H1 (cell line): ENCODE results near the gene CEP128.

Experiments
- ASH2L ChIP-seq: fragments of 200-600, 300-600 bp; sonication (generic); IDR thresholded peaks from one replicate; pipeline ENCODE4 v1.7.1; 2017; ENCODE audit warnings: low read length
- EP300 ChIP-seq, 2 experiments: IDR thresholded peaks; 1 replicate in 1 of 2; 2 replicates in 1 of 2; pipeline ENCODE4 v1.6.1; 2011 to 2012; ENCODE audit warnings: low read depth in 2 of 2, low read length in 2 of 2, mild to moderate bottlenecking in 2 of 2, borderline replicate concordance in 1 of 2, inconsistent platforms in 1 of 2, moderate library complexity in 1 of 2
- EZH2 ChIP-seq: fragments of 200-600 bp; sonication (generic); IDR thresholded peaks from 2 replicates; pipeline ENCODE4 v1.7.1; 2012; ENCODE audit warnings: low read depth, mild to moderate bottlenecking, moderate library complexity, low read length, inconsistent platforms; ENCODE audit not compliant: severe bottlenecking
- FOSL1 ChIP-seq: IDR thresholded peaks from 2 replicates; pipeline ENCODE4 v1.6.1; 2011; ENCODE audit warnings: mild to moderate bottlenecking, low read depth, low read length, moderate library complexity; ENCODE audit not compliant: insufficient read depth
- JUND ChIP-seq: IDR thresholded peaks from 2 replicates; pipeline ENCODE4 v1.6.1; 2011; ENCODE audit warnings: mild to moderate bottlenecking, improper control_type of control experiment, low read length
- MAX ChIP-seq: IDR thresholded peaks from 2 replicates; pipeline ENCODE4 v1.6.1; 2012; ENCODE audit warnings: inconsistent platforms
- POLR2A ChIP-seq, 2 experiments: IDR thresholded peaks; 1 replicate in 1 of 2; 2 replicates in 1 of 2; pipeline ENCODE4 v1.6.1; 2011; ENCODE audit warnings: low read depth in 2 of 2, low read length in 2 of 2, mild to moderate bottlenecking in 2 of 2; ENCODE audit errors: control extremely low read depth in 1 of 2
- POLR2AphosphoS5 ChIP-seq: IDR thresholded peaks from 2 replicates; pipeline ENCODE4 v1.6.1; 2011; ENCODE audit warnings: low read depth, low read length
- RAD21 ChIP-seq, 2 experiments: IDR thresholded peaks in 1 of 2; conservative IDR thresholded peaks in 1 of 2; 2 replicates each; pipeline ENCODE4 v1.6.1; 2011; ENCODE audit warnings: low read depth in 2 of 2, low read length in 2 of 2, improper control_type of control experiment in 1 of 2, inconsistent platforms in 1 of 2, mild to moderate bottlenecking in 1 of 2, moderate library complexity in 1 of 2
- SRF ChIP-seq: IDR thresholded peaks from 2 replicates; pipeline ENCODE4 v1.6.1; 2011; ENCODE audit warnings: mild to moderate bottlenecking, low read depth, low read length, moderate library complexity
- TBP ChIP-seq: IDR thresholded peaks from 2 replicates; pipeline ENCODE4 v1.6.1; 2011; ENCODE audit warnings: low read depth, low read length, improper control_type of control experiment
- YY1 ChIP-seq: IDR thresholded peaks from 2 replicates; pipeline ENCODE4 v1.6.1; 2011; ENCODE audit warnings: low read depth, mild to moderate bottlenecking, low read length
- TF ChIP-seq, protein P1 (sequence below), 3 experiments: IDR thresholded peaks; 1 replicate in 2 of 3; 2 replicates in 1 of 3; pipeline versions ENCODE4 v1.5.1 to v1.6.1; 2011; ENCODE audit warnings: low read length in 3 of 3, mild to moderate bottlenecking in 3 of 3, inconsistent platforms in 2 of 3, low read depth in 1 of 3, moderate library complexity in 1 of 3; ENCODE audit not compliant: insufficient read depth in 1 of 3; ENCODE audit errors: control extremely low read depth in 1 of 3
- TF ChIP-seq, protein P2 (sequence below): IDR thresholded peaks from 2 replicates; pipeline ENCODE4 v1.6.1; 2011; ENCODE audit warnings: low read length, improper control_type of control experiment

DNA sequence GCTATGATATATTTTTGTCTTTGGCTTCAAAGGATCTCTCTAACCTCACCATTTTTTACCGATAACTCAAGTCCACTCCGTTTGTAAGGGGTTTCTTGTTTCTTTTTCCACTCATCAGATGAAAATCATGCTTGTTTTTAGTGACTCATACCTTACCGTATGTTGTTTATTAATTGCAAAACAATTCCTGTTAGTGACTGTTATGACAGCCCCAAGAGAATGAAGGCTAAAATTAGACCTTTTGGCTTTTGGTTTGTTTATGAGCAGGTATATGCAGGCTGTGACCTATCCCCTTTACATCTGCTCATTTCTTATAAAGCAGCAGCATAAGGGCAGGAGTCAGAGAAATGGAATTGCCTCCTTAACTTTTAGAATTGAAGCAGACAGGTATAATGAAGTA lies 319.8 kb downstream of the CEP128 start:
- TF ChIP-seq, protein P1, sequence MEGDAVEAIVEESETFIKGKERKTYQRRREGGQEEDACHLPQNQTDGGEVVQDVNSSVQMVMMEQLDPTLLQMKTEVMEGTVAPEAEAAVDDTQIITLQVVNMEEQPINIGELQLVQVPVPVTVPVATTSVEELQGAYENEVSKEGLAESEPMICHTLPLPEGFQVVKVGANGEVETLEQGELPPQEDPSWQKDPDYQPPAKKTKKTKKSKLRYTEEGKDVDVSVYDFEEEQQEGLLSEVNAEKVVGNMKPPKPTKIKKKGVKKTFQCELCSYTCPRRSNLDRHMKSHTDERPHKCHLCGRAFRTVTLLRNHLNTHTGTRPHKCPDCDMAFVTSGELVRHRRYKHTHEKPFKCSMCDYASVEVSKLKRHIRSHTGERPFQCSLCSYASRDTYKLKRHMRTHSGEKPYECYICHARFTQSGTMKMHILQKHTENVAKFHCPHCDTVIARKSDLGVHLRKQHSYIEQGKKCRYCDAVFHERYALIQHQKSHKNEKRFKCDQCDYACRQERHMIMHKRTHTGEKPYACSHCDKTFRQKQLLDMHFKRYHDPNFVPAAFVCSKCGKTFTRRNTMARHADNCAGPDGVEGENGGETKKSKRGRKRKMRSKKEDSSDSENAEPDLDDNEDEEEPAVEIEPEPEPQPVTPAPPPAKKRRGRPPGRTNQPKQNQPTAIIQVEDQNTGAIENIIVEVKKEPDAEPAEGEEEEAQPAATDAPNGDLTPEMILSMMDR (IDR thresholded peaks at IDR 0.05; ENCODE audit: control extremely low read depth in 1 of 3, insufficient read depth in 1 of 3, low read depth in 1 of 3, low read length in 3 of 3): no peak
- TF ChIP-seq JUND (no peak), EZH2 (no peak), FOSL1 (no peak), POLR2AphosphoS5 (no peak), ASH2L (no peak), POLR2A (IDR thresholded peaks at IDR 0.05; ENCODE audit: control extremely low read depth in 1 of 2, low read depth in 2 of 2, low read length in 2 of 2) (no peak), YY1 (no peak), TBP (no peak), EP300 (IDR thresholded peaks at IDR 0.05; ENCODE audit: borderline replicate concordance in 1 of 2, low read depth in 2 of 2, low read length in 2 of 2) (no peak), RAD21 (IDR thresholded peaks at IDR 0.05 in 1 of 2, conservative IDR thresholded peaks at IDR 0.05 in 1 of 2; ENCODE audit: low read depth in 2 of 2, low read length in 2 of 2) (no peak), MAX (no peak), SRF (no peak)
- TF ChIP-seq, protein P2, sequence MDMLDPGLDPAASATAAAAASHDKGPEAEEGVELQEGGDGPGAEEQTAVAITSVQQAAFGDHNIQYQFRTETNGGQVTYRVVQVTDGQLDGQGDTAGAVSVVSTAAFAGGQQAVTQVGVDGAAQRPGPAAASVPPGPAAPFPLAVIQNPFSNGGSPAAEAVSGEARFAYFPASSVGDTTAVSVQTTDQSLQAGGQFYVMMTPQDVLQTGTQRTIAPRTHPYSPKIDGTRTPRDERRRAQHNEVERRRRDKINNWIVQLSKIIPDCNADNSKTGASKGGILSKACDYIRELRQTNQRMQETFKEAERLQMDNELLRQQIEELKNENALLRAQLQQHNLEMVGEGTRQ: no peak
